ENCODE measurements around the gene DENND1A.

The DENND1A gene

GRCh38 chr9:123651273-123651672 lies 278.7 kb downstream of the DENND1A start:
- no peak for TF ChIP-seq CTCF (IDR thresholded peaks at IDR 0.05; ENCODE audit: low read depth, low read length)
- no peak overlapping the region for H3K4me3 ChIP-seq (ENCODE audit: low read depth, low read length)

DNA sequence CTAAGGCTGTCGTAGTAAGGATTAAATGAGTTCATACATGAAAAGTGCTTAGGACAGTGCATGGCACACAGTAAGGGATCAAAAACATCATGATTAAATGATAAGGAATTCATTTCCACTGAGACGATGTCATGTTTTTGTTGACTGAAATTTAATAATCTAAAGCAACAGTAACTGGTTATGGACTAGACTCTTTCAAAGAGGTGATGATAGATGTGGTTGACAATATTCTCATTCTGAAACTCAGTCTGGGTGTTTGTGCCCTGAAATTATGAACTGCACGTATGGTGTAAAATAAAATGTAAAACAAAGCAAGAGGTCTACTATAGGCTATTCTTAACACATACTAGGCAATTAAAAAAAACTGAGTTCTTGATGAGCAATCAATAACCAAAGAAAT lies 280.0 kb downstream of the DENND1A start:
- no peak for TF ChIP-seq CTCF (IDR thresholded peaks at IDR 0.05; ENCODE audit: low read depth, low read length)
- H3K4me3 ChIP-seq (ENCODE audit: low read depth, low read length), result no peak overlapping the region

- no peak for TF ChIP-seq CTCF (IDR thresholded peaks at IDR 0.05; ENCODE audit: low read depth, low read length)
These were observed 282.8 kb downstream of the DENND1A start for GRCh38 chr9:123647145-123647544.

DNA sequence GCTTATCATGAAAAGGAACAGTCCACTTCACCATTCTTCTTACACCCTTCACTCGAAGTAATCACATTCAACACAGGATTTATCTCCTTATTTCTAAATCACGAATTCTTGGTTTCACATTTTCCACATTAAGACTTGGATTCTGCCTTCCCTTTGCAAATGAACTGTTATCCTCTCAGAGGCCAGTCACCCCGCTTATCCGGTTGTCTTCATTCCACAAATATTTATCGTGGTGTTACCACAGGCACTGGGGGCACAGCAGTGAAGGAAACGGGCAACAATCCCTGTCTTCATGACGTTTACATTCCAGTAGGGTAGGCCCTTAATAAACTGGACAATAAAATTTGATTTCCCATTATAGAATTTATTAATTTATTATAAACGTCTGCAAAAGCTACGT lies 284.2 kb downstream of the DENND1A start:
- no peak for TF ChIP-seq CTCF (IDR thresholded peaks at IDR 0.05; ENCODE audit: low read depth, low read length)
- H3K4me3 ChIP-seq (ENCODE audit: low read depth, low read length), result no peak overlapping the region

More at GRCh38 chr9:123647145-123647544, 282.8 kb downstream of the DENND1A start:
- no peak overlapping the region for H3K4me3 ChIP-seq (ENCODE audit: low read depth, low read length)

GRCh38 chr9:123645126-123645525 lies 284.8 kb downstream of the DENND1A start:
- H3K4me3 ChIP-seq (ENCODE audit: low read depth, low read length), result no peak overlapping the region

DNA sequence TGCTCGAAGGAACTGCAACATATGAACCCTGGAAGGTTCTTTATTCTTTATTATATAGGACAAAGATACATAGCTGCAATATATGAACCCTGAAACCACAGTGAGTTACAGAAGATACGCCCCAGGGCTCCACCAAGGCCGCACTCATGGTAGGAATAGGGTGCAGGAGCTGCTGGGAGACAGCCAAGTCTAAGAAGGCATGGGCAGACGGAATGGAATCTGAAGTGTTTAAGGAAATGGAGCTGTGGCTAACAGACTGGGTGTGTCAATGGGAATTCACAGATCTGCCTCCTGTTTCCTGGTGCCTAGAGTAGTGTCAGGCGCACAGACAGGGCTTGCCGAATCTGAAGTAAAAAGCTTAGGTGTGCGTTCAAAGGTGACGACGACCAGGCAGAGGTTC lies 286.4 kb downstream of the DENND1A start:
- TF ChIP-seq CTCF (IDR thresholded peaks at IDR 0.05; ENCODE audit: low read depth, low read length), result no peak

More at GRCh38 chr9:123645126-123645525, 284.8 kb downstream of the DENND1A start:
- TF ChIP-seq CTCF (IDR thresholded peaks at IDR 0.05; ENCODE audit: low read depth, low read length), result no peak

DNA sequence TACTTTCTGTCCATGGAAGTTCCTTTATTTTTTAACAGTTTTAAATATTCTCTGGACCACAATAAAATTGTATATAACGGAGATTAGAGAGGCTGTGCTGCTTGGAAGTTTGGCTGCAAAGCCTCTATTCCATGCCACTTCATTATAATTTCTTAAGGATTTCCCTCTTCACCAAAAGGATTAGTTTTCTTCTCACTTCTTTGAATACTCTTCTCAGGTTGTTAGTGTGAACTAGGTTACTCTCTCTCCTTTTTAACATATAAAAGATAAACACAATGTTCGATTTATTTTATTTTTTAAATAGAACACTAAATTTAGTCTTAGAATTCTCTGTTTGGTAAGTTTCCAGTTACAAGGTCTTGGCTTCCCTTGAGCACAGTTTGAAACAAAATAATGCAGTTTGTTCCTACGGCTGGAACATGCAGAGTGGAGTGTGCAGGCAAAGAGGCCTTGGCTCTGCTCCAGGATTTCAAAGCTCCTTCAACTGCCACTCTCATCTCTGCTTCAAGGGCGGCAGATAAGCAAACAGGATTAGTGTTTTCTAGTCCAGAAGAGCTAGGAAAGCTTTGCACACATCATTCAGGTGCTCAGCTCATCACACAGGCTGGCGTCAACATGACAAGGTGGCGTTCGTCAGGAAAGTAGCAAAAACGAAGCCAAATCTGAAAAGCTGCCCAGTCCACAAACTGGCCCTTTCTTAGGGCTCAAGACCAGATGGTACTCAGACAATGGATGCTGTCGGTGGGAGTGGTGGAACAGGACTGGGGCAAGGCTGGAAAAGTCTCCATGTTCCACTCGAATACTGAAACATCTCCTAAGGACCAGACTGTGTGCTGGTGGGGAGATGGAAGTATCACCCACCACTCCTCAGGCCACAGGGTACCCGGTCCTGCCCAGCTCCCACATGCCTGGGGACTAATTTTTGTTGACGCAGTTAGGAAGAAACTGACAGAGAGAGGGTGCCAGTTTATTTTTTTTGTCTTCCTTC lies 287.3 kb downstream of the DENND1A start:
- H3K4me3 ChIP-seq (ENCODE audit: low read depth, low read length), result no peak overlapping the region
- no peak for TF ChIP-seq CTCF (IDR thresholded peaks at IDR 0.05; ENCODE audit: low read depth, low read length)

More for the DNA sequence above, 286.4 kb downstream of the DENND1A start:
- H3K4me3 ChIP-seq (ENCODE audit: low read depth, low read length), result no peak overlapping the region
